Fibroblast of villous mesenchyme (primary cell): ENCODE data around the gene SOX8. TPM values are rescaled to one million over a fixed set of nuclear protein-coding genes. Genes with fewer than 3 reads are reported as not detected.

ENCODE experiments used
- DNase-seq: peaks from one replicate; pipeline ENCODE4 v3.0.0-alpha.2; 2010; ENCODE audit warnings: low read depth
- H3K4me3 ChIP-seq: 2 replicates; pipeline ENCODE4 v1.5.1; 2011; ENCODE audit warnings: low read depth, mild to moderate bottlenecking, low read length
- CTCF ChIP-seq: IDR thresholded peaks from 2 replicates; pipeline ENCODE4 v1.5.1; 2012; ENCODE audit warnings: low read depth, mild to moderate bottlenecking, low read length; ENCODE audit not compliant: insufficient read depth
- total RNA-seq: library from RNA; depleted of rRNA; stranded (reverse); fragments of >200 nt; gene quantifications from 2 replicates; pipeline ENCODE4 v1.2.3, GENCODE V29; 2012

The SOX8 gene
- total RNA-seq, 1 donor: not detected

DNA sequence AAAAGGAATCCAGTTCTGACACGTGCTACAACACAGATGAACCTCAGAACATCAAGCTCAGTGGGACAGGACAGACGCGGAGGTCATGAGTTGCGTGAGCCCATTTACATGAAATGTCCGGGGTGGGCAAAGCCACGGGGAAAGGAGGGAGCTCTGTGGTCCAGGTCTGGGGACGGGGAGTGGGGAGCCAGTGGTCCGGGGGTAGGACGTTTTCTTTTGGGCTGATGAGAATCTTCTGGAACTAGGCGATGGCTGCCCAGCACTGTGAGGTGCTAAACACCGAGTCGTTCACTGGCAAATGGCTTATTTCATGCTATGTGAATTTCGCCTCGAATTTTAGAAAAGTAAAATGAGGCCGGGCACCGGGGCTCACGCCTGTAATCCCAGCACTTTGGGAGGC is 8.2 kb upstream of the SOX8 start:
- no peak for TF ChIP-seq CTCF
- no peak overlapping the region for H3K4me3 ChIP-seq
- no peak for DNase-seq

DNA sequence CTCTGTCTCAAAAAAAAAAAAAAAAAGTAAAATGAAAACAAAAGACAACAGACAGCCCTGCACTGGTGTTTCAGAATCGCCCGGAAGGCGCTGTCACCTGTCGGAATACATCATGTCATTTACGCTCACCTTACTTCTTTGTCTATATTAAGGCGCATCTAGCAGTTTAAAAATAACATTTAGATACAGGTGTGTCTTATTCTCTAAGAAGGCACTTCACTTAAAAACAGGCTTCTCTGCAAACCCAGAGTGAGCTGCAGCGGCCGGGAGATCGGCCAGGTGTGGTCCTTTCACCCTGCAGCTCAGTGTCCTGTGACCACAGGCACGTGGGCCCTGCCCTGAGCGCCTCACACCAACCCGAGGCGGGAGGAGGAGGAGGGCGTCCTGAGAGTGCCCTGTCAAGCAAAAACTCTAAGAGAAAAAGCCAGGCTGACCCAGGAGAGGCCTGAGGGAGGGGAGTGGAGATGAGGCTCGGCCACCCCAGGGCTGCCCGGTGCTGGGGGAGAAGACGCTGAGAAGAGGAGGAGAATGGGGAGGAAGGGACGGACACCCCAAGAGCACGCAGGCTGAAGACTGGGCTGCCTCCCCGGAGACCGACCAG is 7.5 kb upstream of the SOX8 start:
- no peak for DNase-seq
- no peak for TF ChIP-seq CTCF
- H3K4me3 ChIP-seq: no peak overlapping the region

- TF ChIP-seq CTCF: no peak
- DNase-seq: no peak
- no peak overlapping the region for H3K4me3 ChIP-seq
Observed at GRCh38 chr16:974611-975261, 6.8 kb upstream of the SOX8 start.

DNA sequence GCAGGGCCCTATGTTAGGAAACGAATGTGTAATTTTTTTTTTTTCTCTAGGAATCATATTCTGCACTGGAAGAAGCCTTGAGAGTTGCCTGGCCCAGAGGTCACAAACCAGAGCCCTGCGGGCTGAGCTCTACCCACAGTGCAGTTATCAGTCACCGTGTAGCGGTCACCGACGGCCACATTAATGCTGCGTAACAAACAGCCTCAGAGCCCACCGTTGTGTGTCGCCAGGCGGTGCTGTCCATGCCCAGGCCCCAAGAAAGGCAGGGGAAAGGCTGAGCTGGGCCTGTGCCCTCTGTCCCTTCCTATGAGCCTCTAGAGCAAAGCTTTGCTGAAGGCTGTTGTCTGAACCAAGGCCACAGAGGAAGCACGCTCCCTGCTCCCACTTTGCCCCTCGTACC is 6.3 kb upstream of the SOX8 start:
- H3K4me3 ChIP-seq: no peak overlapping the region
- DNase-seq: no peak
- no peak for TF ChIP-seq CTCF

GRCh38 chr16:976389-976931 is 5.1 kb upstream of the SOX8 start:
- no peak overlapping the region for H3K4me3 ChIP-seq
- DNase-seq: no peak
- TF ChIP-seq CTCF: no peak

GRCh38 chr16:977081-977701 is 4.4 kb upstream of the SOX8 start:
- no peak overlapping the region for H3K4me3 ChIP-seq
- TF ChIP-seq CTCF: no peak
- DNase-seq: no peak
